SK-N-SH (cell line): ENCODE data around the gene RNF151. TPM values are rescaled to one million over a fixed set of nuclear protein-coding genes. Genes with fewer than 3 reads are reported as not detected.

Experiments used
- CTCF ChIA-PET: fragments of 300-600, 350-600 bp; formaldehyde crosslinking; extraction: SDS; loops from one replicate; lab custom pipeline; 2021; lab: Yijun Ruan, JAX
- POLR2A ChIA-PET: fragments of 350-600 bp; sonication (Branson Sonifier 250); formaldehyde crosslinking; extraction: SDS; loops from one replicate; lab custom pipeline; 2020; ENCODE audit warnings: antibody characterized with exemption, inconsistent platforms; lab: Yijun Ruan, JAX
- DNase-seq: peaks from one replicate; pipeline ENCODE4 v3.0.0; 2012
- H2AFZ ChIP-seq: fragments of 200-600 bp; sonication (generic); 2 replicates; pipeline ENCODE4 v1.8.1; 2016; ENCODE audit warnings: antibody characterized with exemption, mild to moderate bottlenecking, low read depth
- H3F3A ChIP-seq: fragments of 200-600 bp; sonication (generic); replicated peaks from 2 replicates; pipeline ENCODE3; 2016; ENCODE audit warnings: antibody characterized with exemption, mild to moderate bottlenecking; ENCODE audit not compliant: insufficient read depth
- H3K27ac ChIP-seq, 2 experiments: fragments of 200-500 bp in 1 of 2; fragments of 200-600 bp in 1 of 2; sonication (Bioruptor generic) in 1 of 2; sonication (generic), shearing (Covaris generic) in 1 of 2; 2 replicates each; pipeline versions ENCODE4 v1.5.1 to v1.6.1; 2014 to 2016; ENCODE audit warnings: low read depth in 2 of 2, inconsistent platforms in 1 of 2, low read length in 1 of 2, mild to moderate bottlenecking in 1 of 2, mixed read lengths in 1 of 2
- H3K27me3 ChIP-seq: fragments of 200-600 bp; sonication (generic), shearing (Covaris generic); 2 replicates; pipeline ENCODE4 v1.6.1; 2016; ENCODE audit warnings: mixed run types; ENCODE audit not compliant: insufficient read depth
- H3K36me3 ChIP-seq, 2 experiments: fragments of 200-500 bp in 1 of 2; fragments of 200-600 bp in 1 of 2; sonication (Bioruptor generic) in 1 of 2; sonication (generic) in 1 of 2; replicated peaks in 1 of 2; 2 replicates each; pipeline versions ENCODE3 to v1.5.1; 2014 to 2016; ENCODE audit warnings: low read length in 1 of 2, mild to moderate bottlenecking in 1 of 2; ENCODE audit not compliant: insufficient read depth in 2 of 2, control insufficient read depth in 1 of 2
- H3K4me1 ChIP-seq, 2 experiments: fragments of 200-500 bp in 1 of 2; fragments of 200-600 bp in 1 of 2; sonication (Bioruptor generic) in 1 of 2; sonication (generic), shearing (Covaris generic) in 1 of 2; 2 replicates each; pipeline versions ENCODE4 v1.5.1 to v1.6.1; 2014 to 2016; ENCODE audit warnings: low read depth in 1 of 2, low read length in 1 of 2, mixed run types in 1 of 2; ENCODE audit not compliant: insufficient read depth in 2 of 2, control insufficient read depth in 1 of 2
- H3K4me2 ChIP-seq: fragments of 200-600 bp; sonication (generic), shearing (Covaris generic); 2 replicates; pipeline ENCODE4 v1.6.1; 2017; ENCODE audit warnings: mixed run types
- H3K4me3 ChIP-seq, 2 experiments: fragments of 200-500 bp in 1 of 2; fragments of 200-600 bp in 1 of 2; sonication (Bioruptor generic) in 1 of 2; sonication (generic), shearing (Covaris generic) in 1 of 2; 2 replicates each; pipeline versions ENCODE4 v1.5.1 to v1.8.1; 2014 to 2016; ENCODE audit warnings: low read depth in 2 of 2, inconsistent platforms in 1 of 2, low read length in 1 of 2, mild to moderate bottlenecking in 1 of 2, mixed read lengths in 1 of 2, moderate library complexity in 1 of 2
- H3K79me2 ChIP-seq: fragments of 200-600 bp; sonication (generic); 2 replicates; pipeline ENCODE4 v1.8.1; 2017; ENCODE audit warnings: mild to moderate bottlenecking; ENCODE audit not compliant: insufficient read depth
- H3K9ac ChIP-seq: fragments of 200-600 bp; sonication (generic); 2 replicates; pipeline ENCODE4 v1.6.1; 2017; ENCODE audit warnings: mixed run types
- H3K9me2 ChIP-seq: fragments of 200-600 bp; sonication (generic); 2 replicates; pipeline ENCODE4 v1.6.1; 2017; ENCODE audit warnings: mixed run types
- H3K9me3 ChIP-seq: fragments of 200-600 bp; sonication (generic); 2 replicates; pipeline ENCODE4 v1.6.1; 2017; ENCODE audit warnings: mixed run types, mild to moderate bottlenecking, moderate library complexity
- H4K20me1 ChIP-seq: fragments of 200-600 bp; sonication (generic); 2 replicates; pipeline ENCODE4 v1.6.1; 2017; ENCODE audit warnings: mild to moderate bottlenecking, mixed run types; ENCODE audit not compliant: insufficient read depth
- CHD2 ChIP-seq: fragments of 150-350 bp; IDR thresholded peaks from 2 replicates; pipeline ENCODE4 v1.6.1; 2018; ENCODE audit warnings: low read length; ENCODE audit not compliant: partially characterized antibody
- EZH2phosphoT487 ChIP-seq: fragments of 200-600 bp; sonication (generic); IDR thresholded peaks from 2 replicates; pipeline ENCODE4 v1.6.1; 2017; ENCODE audit warnings: low read depth, mixed run types, mild to moderate bottlenecking, antibody characterized with exemption, moderate library complexity, borderline replicate concordance
- FOXJ3 ChIP-seq: sonication (generic); formaldehyde crosslinking; IDR thresholded peaks from 2 replicates; pipeline ENCODE4 v1.5.1; 2020; ENCODE audit warnings: mild to moderate bottlenecking, missing genetic modification reagents
- FOXM1 ChIP-seq: IDR thresholded peaks from 2 replicates; pipeline ENCODE4 v1.4.0; 2012; ENCODE audit warnings: low read depth, mild to moderate bottlenecking
- GABPA ChIP-seq: IDR thresholded peaks from 2 replicates; pipeline ENCODE4 v1.4.0; 2012; ENCODE audit warnings: low read depth, mild to moderate bottlenecking
- SMC3 ChIP-seq: IDR thresholded peaks from 2 replicates; pipeline ENCODE4 v1.6.1; 2012; ENCODE audit warnings: low read depth, low read length, improper control_type of control experiment
- TCF12 ChIP-seq: IDR thresholded peaks from 2 replicates; pipeline ENCODE4 v1.4.0; 2012
- YY1 ChIP-seq: IDR thresholded peaks from 2 replicates; pipeline ENCODE4 v1.4.0; 2012; ENCODE audit warnings: low read depth, mild to moderate bottlenecking
- WGBS: methylation state at CpG from one replicate; pipeline ENCODE4 v1.1.6; 2017; ENCODE audit warnings: low lambda C conversion rate; 5-methylcytosine and 5-hydroxymethylcytosine counted together
- polyA plus RNA-seq, 3 experiments: library from polyadenylated mRNA; depleted of rRNA; stranded (reverse); fragments of >200 nt; gene quantifications; 2 replicates each; pipeline ENCODE4 v1.2.3, GENCODE V29; 2012
- TF ChIP-seq, protein P1 (sequence below): IDR thresholded peaks from 2 replicates; pipeline ENCODE4; 2012
- TF ChIP-seq, protein P2 (sequence below): IDR thresholded peaks from 2 replicates; pipeline ENCODE4 v1.4.0; 2012; ENCODE audit warnings: low read depth, borderline replicate concordance
- TF ChIP-seq, protein P3 (sequence below): IDR thresholded peaks from 2 replicates; pipeline ENCODE4 v1.4.0; 2012; ENCODE audit warnings: low read depth, borderline replicate concordance
- TF ChIP-seq, protein P4 (sequence below): IDR thresholded peaks from 2 replicates; pipeline ENCODE4 v1.4.0; 2012; ENCODE audit warnings: low read depth
- TF ChIP-seq, protein P5 (sequence below): fragments of 200-600 bp; sonication (generic); IDR thresholded peaks from 2 replicates; pipeline ENCODE4 v1.6.1; 2017; ENCODE audit warnings: antibody characterized with exemption, mild to moderate bottlenecking, moderate library complexity

The RNF151 gene
- polyA plus RNA-seq, 1 of the 3 experiments (the other 2 are of a cell fraction), result 0.07 TPM

DNA sequence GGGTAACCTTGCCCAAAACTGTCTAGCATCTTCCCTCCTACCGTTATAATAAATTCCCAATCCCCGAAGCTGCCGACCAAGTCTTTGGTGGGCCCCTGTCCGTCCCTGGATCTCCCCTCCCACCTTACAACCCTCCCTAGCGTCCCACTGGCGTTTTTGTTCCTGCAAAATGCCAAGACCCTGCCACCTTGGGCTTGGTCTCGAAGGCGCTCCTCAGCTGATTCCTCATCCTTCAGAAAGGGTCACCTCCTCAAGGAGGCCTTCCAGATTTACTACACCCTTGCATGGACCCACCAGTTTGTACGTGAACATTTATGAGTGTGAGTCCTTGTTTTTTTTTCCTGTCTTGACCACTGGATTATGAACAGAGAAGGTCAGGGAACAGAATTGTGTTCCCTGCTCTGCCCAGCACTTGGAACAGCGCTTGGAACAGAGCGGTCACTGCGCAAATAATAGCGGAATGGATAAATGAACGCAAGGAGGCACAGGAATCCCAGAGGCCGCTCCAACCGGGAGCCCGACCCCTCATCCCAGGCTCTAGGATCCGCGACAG lies 16.4 kb downstream of the RNF151 start:
- H4K20me1 ChIP-seq, result no peaks in the 10 kb centered on the region
- H3K9me3 ChIP-seq, result no peaks in the 10 kb centered on the region
- peak overlapping the region; percentile 77 to 80 for H3K4me3 ChIP-seq
- 0 out of 2 replicates have a peak overlapping the region, but pooled peaks have one; percentile 81 for H2AFZ ChIP-seq
- H3K9me2 ChIP-seq, result no peaks in the 10 kb centered on the region
- POLR2A ChIA-PET, result interaction anchor here (0.7 to 1.7 kb wide), 2 partner anchors 18 to 199 kb away, joined by 3 to 9 read pairs; partner anchors contain the start of gene RPS2
- WGBS, result 32% methylated on average over 14 of the region's 19 CpGs
- H3K9ac ChIP-seq, result peak overlapping the region; percentile 67; the same call in 1 of the 2 replicates
- H3K4me2 ChIP-seq, result peak overlapping the region; percentile 99
- CTCF ChIA-PET, result interaction anchor here (0.6 to 3.3 kb wide), 10 partner anchors 11 to 158 kb away, joined by 3 to 19 read pairs (median 3); partner anchors contain the start of genes RPS2 and TBL3
- DNase-seq, result no peak
- peaks cover 15% of the 10 kb centered on the region for H3F3A ChIP-seq
- H3K27ac ChIP-seq, result peak overlapping the region in 1 of 2 experiments; percentile 95; a peak in 3 of 4 replicates
- peaks cover 19% of the 10 kb centered on the region; the same call in 1 of the 2 replicates for H3K79me2 ChIP-seq
- H3K27me3 ChIP-seq, result no peaks in the 10 kb centered on the region
- TF ChIP-seq FOXM1 (no peak), EZH2phosphoT487 (no peak)
- TF ChIP-seq, protein P1, sequence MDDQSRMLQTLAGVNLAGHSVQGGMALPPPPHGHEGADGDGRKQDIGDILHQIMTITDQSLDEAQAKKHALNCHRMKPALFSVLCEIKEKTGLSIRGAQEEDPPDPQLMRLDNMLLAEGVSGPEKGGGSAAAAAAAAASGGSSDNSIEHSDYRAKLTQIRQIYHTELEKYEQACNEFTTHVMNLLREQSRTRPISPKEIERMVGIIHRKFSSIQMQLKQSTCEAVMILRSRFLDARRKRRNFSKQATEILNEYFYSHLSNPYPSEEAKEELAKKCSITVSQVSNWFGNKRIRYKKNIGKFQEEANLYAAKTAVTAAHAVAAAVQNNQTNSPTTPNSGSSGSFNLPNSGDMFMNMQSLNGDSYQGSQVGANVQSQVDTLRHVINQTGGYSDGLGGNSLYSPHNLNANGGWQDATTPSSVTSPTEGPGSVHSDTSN, result peak; percentile 3; the same call in 1 of the 2 replicates
- TF ChIP-seq, protein P2, sequence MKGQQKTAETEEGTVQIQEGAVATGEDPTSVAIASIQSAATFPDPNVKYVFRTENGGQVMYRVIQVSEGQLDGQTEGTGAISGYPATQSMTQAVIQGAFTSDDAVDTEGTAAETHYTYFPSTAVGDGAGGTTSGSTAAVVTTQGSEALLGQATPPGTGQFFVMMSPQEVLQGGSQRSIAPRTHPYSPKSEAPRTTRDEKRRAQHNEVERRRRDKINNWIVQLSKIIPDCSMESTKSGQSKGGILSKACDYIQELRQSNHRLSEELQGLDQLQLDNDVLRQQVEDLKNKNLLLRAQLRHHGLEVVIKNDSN, result no peak
- peaks cover 5 to 21% of the 10 kb centered on the region in 2 experiments for H3K36me3 ChIP-seq
- H3K4me1 ChIP-seq, result peaks cover 8 to 20% of the 10 kb centered on the region in 2 experiments; a peak in 2 of 4 replicates

DNA sequence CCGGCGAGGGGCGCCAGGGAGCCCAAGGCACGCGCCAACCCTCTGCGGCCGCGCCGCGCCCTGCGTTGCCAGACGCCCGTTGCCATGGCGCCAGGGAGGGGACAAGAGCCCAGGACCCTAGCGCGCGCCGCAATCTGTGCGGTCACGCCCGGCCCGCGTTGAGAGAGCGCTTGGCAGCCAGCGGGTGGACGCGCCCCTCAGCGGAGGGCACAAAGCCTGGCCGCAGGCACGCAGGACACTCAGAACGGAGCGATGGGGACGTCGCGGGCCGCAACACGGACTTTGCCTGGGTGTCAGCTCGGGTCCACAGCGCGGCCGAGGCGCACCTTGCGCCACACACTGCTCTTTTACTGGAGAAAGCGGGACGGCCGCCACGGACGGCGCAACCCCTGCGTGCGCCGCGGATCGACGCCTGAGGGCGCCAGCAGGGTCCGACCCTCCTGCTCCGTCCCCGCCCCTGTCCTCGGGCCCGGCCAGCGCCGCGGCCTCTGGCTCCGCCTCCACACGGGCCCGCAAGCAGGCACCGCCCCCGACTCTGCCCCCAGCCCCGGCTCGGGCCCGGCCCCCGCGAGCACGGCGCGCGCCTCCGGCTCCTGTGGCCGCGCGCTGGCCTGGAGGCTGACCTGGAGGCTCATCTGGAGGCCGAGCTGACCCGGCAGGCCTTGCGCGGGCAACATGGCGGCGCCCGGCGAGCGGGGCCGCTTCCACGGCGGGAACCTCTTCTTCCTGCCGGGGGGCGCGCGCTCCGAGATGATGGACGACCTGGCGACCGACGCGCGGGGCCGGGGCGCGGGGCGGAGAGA lies 17.1 kb downstream of the RNF151 start, which contains the start of gene GFER:
TSS of gene GFER (plus strand) at position 650 of the 803 bp plus-strand sequence. CDS start at position 676, 26 bp downstream.
- CTCF ChIA-PET, result interaction anchor here (0.6 to 12.9 kb wide), 8 partner anchors 12 to 1089 kb away, joined by 3 to 108 read pairs (median 4); partner anchors contain the start of genes RPS2 and TBL3
- DNase-seq, result peak; percentile 99
- Histone ChIP-seq H3K9me3 (no peaks in the 10 kb centered on the region), H3F3A (peaks cover 15% of the 10 kb centered on the region), H3K36me3 (peaks cover 5 to 14% of the 10 kb centered on the region in 2 experiments), H3K27me3 (no peaks in the 10 kb centered on the region), H3K4me1 (peaks cover 8 to 21% of the 10 kb centered on the region in 2 experiments; a peak in 2 of 4 replicates), H3K4me2 (peak within 1 kb of the TSS; percentile 99), H3K79me2 (peaks cover 19% of the 10 kb centered on the region; the same call in 1 of the 2 replicates), H2AFZ (peak within 1 kb of the TSS; percentile 81; the same call in 1 of the 2 replicates), H3K9me2 (no peaks in the 10 kb centered on the region), H4K20me1 (no peaks in the 10 kb centered on the region), H3K9ac (peak within 1 kb of the TSS; percentile 85), H3K4me3 (peak within 1 kb of the TSS; percentile 77 to 80), H3K27ac (peak within 1 kb of the TSS; percentile 66 to 95)
- POLR2A ChIA-PET, result interaction anchor here (0.6 to 1.8 kb wide), 3 partner anchors 12 to 19 kb away, joined by 3 to 9 read pairs (median 8); partner anchors contain the start of genes RPS2 and TBL3
- WGBS, result 4% methylated on average over 29 of the region's 109 CpGs
- TF ChIP-seq CHD2 (peak; percentile 33), YY1 (peak; percentile 94), TCF12 (no peak), SMC3 (peak; percentile 11; the same call in 1 of the 2 replicates), GABPA (no peak), FOXJ3 (CRISPR knock-in tag) (no peak)
- TF ChIP-seq, protein P3, sequence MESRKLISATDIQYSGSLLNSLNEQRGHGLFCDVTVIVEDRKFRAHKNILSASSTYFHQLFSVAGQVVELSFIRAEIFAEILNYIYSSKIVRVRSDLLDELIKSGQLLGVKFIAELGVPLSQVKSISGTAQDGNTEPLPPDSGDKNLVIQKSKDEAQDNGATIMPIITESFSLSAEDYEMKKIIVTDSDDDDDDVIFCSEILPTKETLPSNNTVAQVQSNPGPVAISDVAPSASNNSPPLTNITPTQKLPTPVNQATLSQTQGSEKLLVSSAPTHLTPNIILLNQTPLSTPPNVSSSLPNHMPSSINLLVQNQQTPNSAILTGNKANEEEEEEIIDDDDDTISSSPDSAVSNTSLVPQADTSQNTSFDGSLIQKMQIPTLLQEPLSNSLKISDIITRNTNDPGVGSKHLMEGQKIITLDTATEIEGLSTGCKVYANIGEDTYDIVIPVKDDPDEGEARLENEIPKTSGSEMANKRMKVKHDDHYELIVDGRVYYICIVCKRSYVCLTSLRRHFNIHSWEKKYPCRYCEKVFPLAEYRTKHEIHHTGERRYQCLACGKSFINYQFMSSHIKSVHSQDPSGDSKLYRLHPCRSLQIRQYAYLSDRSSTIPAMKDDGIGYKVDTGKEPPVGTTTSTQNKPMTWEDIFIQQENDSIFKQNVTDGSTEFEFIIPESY, result no peak
- TF ChIP-seq, protein P4, sequence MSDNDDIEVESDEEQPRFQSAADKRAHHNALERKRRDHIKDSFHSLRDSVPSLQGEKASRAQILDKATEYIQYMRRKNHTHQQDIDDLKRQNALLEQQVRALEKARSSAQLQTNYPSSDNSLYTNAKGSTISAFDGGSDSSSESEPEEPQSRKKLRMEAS, result peak; percentile 14; the same call in 1 of the 2 replicates
- TF ChIP-seq, protein P5, sequence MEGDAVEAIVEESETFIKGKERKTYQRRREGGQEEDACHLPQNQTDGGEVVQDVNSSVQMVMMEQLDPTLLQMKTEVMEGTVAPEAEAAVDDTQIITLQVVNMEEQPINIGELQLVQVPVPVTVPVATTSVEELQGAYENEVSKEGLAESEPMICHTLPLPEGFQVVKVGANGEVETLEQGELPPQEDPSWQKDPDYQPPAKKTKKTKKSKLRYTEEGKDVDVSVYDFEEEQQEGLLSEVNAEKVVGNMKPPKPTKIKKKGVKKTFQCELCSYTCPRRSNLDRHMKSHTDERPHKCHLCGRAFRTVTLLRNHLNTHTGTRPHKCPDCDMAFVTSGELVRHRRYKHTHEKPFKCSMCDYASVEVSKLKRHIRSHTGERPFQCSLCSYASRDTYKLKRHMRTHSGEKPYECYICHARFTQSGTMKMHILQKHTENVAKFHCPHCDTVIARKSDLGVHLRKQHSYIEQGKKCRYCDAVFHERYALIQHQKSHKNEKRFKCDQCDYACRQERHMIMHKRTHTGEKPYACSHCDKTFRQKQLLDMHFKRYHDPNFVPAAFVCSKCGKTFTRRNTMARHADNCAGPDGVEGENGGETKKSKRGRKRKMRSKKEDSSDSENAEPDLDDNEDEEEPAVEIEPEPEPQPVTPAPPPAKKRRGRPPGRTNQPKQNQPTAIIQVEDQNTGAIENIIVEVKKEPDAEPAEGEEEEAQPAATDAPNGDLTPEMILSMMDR, result peak; percentile 50
